ENCODE measurements around the gene TPRN.

Gene TPRN

GRCh38 chr9:137213160-137214060 lies 12.9 kb upstream of the TPRN start:
- Histone ChIP-seq H3K4me1 (ENCODE audit: insufficient read depth, low read length, poor library complexity, severe bottlenecking) (no peaks in the 10 kb centered on the region), H3K4me2 (ENCODE audit: low read depth, low read length, poor library complexity, severe bottlenecking) (no peak overlapping the region), H3K9ac (ENCODE audit: low read depth, low read length, poor library complexity, severe bottlenecking) (no peak overlapping the region), H3K27me3 (ENCODE audit: insufficient read depth, low read length, poor library complexity, severe bottlenecking) (no peaks in the 10 kb centered on the region), H3K4me3 (ENCODE audit: low read length, poor library complexity, severe bottlenecking) (no peak overlapping the region), H3K9me2 (replicated peaks; ENCODE audit: low read depth, low read length) (no peaks in the 10 kb centered on the region), H3K79me2 (ENCODE audit: insufficient read depth, low read length) (no peaks in the 10 kb centered on the region), H3K9me3 (ENCODE audit: insufficient read depth, low read depth, low read length) (no peaks in the 10 kb centered on the region), H3F3A (ENCODE audit: low read depth) (no peaks in the 10 kb centered on the region), H2AFZ (ENCODE audit: low read length) (no peak overlapping the region), H4K20me1 (ENCODE audit: insufficient read depth, low read length, poor library complexity, severe bottlenecking) (no peaks in the 10 kb centered on the region), H3K36me3 (ENCODE audit: insufficient read depth, low read length) (no peaks in the 10 kb centered on the region)
- TF ChIP-seq, protein P1, sequence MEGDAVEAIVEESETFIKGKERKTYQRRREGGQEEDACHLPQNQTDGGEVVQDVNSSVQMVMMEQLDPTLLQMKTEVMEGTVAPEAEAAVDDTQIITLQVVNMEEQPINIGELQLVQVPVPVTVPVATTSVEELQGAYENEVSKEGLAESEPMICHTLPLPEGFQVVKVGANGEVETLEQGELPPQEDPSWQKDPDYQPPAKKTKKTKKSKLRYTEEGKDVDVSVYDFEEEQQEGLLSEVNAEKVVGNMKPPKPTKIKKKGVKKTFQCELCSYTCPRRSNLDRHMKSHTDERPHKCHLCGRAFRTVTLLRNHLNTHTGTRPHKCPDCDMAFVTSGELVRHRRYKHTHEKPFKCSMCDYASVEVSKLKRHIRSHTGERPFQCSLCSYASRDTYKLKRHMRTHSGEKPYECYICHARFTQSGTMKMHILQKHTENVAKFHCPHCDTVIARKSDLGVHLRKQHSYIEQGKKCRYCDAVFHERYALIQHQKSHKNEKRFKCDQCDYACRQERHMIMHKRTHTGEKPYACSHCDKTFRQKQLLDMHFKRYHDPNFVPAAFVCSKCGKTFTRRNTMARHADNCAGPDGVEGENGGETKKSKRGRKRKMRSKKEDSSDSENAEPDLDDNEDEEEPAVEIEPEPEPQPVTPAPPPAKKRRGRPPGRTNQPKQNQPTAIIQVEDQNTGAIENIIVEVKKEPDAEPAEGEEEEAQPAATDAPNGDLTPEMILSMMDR (conservative IDR thresholded peaks at IDR 0.05; ENCODE audit: low read length): peak; percentile 25; the same call in 1 of the 2 replicates
- TF ChIP-seq EZH2phosphoT487 (IDR thresholded peaks at IDR 0.05; ENCODE audit: borderline replicate concordance): no peak

GRCh38 chr9:137212520-137212919 lies 12.0 kb upstream of the TPRN start:
- no peak overlapping the region for H2AFZ ChIP-seq (ENCODE audit: low read length)
- H3K9ac ChIP-seq (ENCODE audit: low read depth, low read length, poor library complexity, severe bottlenecking): no peak overlapping the region
- H3F3A ChIP-seq (ENCODE audit: low read depth): no peaks in the 10 kb centered on the region
- H3K9me2 ChIP-seq (replicated peaks; ENCODE audit: low read depth, low read length): no peaks in the 10 kb centered on the region
- peaks cover 1% of the 10 kb centered on the region for H3K4me1 ChIP-seq (ENCODE audit: insufficient read depth, low read length, poor library complexity, severe bottlenecking)
- H3K27me3 ChIP-seq (ENCODE audit: insufficient read depth, low read length, poor library complexity, severe bottlenecking): no peaks in the 10 kb centered on the region
- H3K9me3 ChIP-seq (ENCODE audit: insufficient read depth, low read depth, low read length): no peaks in the 10 kb centered on the region
- no peak for TF ChIP-seq EZH2phosphoT487 (IDR thresholded peaks at IDR 0.05; ENCODE audit: borderline replicate concordance)
- TF ChIP-seq, protein P1 (conservative IDR thresholded peaks at IDR 0.05; ENCODE audit: low read length): no peak; the same call in 1 of the 2 replicates
- H3K79me2 ChIP-seq (ENCODE audit: insufficient read depth, low read length): peaks cover 5% of the 10 kb centered on the region; the same call in 1 of the 2 replicates
- H3K4me2 ChIP-seq (ENCODE audit: low read depth, low read length, poor library complexity, severe bottlenecking): no peak overlapping the region
- H4K20me1 ChIP-seq (ENCODE audit: insufficient read depth, low read length, poor library complexity, severe bottlenecking): no peaks in the 10 kb centered on the region
- H3K4me3 ChIP-seq (ENCODE audit: low read length, poor library complexity, severe bottlenecking): no peak overlapping the region
- no peaks in the 10 kb centered on the region for H3K36me3 ChIP-seq (ENCODE audit: insufficient read depth, low read length)

DNA sequence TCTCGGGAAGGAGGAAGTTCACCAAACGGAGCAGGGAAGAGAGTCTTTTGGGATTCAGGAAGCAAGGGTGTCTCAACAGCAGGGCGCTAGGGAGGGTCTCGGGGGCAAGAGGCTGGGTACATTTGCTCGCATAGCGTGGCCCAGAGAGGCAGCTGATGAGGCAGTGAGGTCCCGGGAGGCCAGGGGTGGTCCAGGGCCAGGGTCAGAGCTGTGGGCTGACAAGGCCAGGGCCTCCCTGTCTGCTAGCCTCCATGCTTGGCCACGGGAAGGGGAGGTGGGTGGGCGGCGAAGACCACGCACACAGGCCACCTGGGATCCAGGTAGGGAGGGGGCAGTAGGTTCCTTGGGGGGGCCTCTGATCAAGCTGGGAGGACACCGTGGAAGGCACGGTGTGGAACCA lies 11.0 kb upstream of the TPRN start:
- H3K4me3 ChIP-seq (ENCODE audit: low read length, poor library complexity, severe bottlenecking): no peak overlapping the region
- no peaks in the 10 kb centered on the region for H3K36me3 ChIP-seq (ENCODE audit: insufficient read depth, low read length)
- H3K9ac ChIP-seq (ENCODE audit: low read depth, low read length, poor library complexity, severe bottlenecking): no peak overlapping the region
- H3K79me2 ChIP-seq (ENCODE audit: insufficient read depth, low read length): peaks cover 15% of the 10 kb centered on the region
- peaks cover 11% of the 10 kb centered on the region for H3K4me1 ChIP-seq (ENCODE audit: insufficient read depth, low read length, poor library complexity, severe bottlenecking)
- no peaks in the 10 kb centered on the region for H3K27me3 ChIP-seq (ENCODE audit: insufficient read depth, low read length, poor library complexity, severe bottlenecking)
- peaks cover 5% of the 10 kb centered on the region for H4K20me1 ChIP-seq (ENCODE audit: insufficient read depth, low read length, poor library complexity, severe bottlenecking)
- H3F3A ChIP-seq (ENCODE audit: low read depth): no peaks in the 10 kb centered on the region
- H3K9me2 ChIP-seq (replicated peaks; ENCODE audit: low read depth, low read length): no peaks in the 10 kb centered on the region
- H3K4me2 ChIP-seq (ENCODE audit: low read depth, low read length, poor library complexity, severe bottlenecking): no peak overlapping the region
- no peaks in the 10 kb centered on the region for H3K9me3 ChIP-seq (ENCODE audit: insufficient read depth, low read depth, low read length)
- no peak overlapping the region for H2AFZ ChIP-seq (ENCODE audit: low read length)
- TF ChIP-seq, protein P1 (conservative IDR thresholded peaks at IDR 0.05; ENCODE audit: low read length): no peak
- TF ChIP-seq EZH2phosphoT487 (IDR thresholded peaks at IDR 0.05; ENCODE audit: borderline replicate concordance): no peak

Data from Loucy (cell line).